Peyer's patch (tissue), 4 donors: Measurements from ENCODE around the gene TBXA2R. TPM values are rescaled to one million over a fixed set of nuclear protein-coding genes. Genes with fewer than 3 reads are reported as not detected.

Experiments
- DNase-seq, 3 donors: peaks; one replicate each; pipeline ENCODE4 v3.0.0-alpha.2; 2017 to 2019
- H3K27ac ChIP-seq, 4 donors: fragments of 200-600 bp; sonication (generic); one replicate each; pipeline ENCODE4 v1.5.1; 2016 to 2019
- H3K27me3 ChIP-seq, 2 donors: fragments of 200-600 bp; sonication (generic); one replicate each; pipeline ENCODE4 v1.5.1; 2019
- H3K36me3 ChIP-seq, 3 donors: fragments of 200-600 bp; sonication (generic); one replicate each; pipeline ENCODE4 v1.5.1; 2016 to 2019
- H3K4me1 ChIP-seq, 4 donors: fragments of 200-600 bp; sonication (generic); one replicate each; pipeline ENCODE4 v1.5.1; 2016 to 2019
- H3K4me3 ChIP-seq, 4 donors: fragments of 200-600 bp; sonication (generic); 1 replicate in 3 of 4; 2 replicates in 1 of 4; pipeline ENCODE4 v1.5.1; 2016 to 2019; ENCODE audit warnings: mild to moderate bottlenecking in 1 of 4
- H3K9me3 ChIP-seq, 4 donors: fragments of 200-600 bp; sonication (generic); one replicate each; pipeline ENCODE4 v1.5.1; 2016 to 2019; ENCODE audit warnings: mild to moderate bottlenecking in 1 of 4
- CTCF ChIP-seq, 6 experiments: fragments of 450-650 bp in 4 of 6; fragments of 200-600 bp in 2 of 6; sonication (generic) in 1 of 6; IDR thresholded peaks; one replicate each; pipeline ENCODE4 v1.5.1; 2017 to 2019; ENCODE audit warnings: antibody characterized with exemption in 6 of 6, mild to moderate bottlenecking in 3 of 6, moderate library complexity in 1 of 6
- POLR2A ChIP-seq, 2 donors: fragments of 450-650 bp; IDR thresholded peaks; one replicate each; pipeline ENCODE4 v1.5.1; 2017; ENCODE audit warnings: antibody characterized with exemption in 2 of 2, mild to moderate bottlenecking in 2 of 2, moderate library complexity in 2 of 2
- total RNA-seq, 4 donors: library from RNA; depleted of rRNA; stranded (reverse); fragments of >200 nt; gene quantifications; one replicate each; pipeline ENCODE4 v1.1.0, GENCODE V29; 2016

The TBXA2R gene
- total RNA-seq, 4 donors from 2014 or later = 0.80 to 5.0 (median 1.6) TPM; not detected in 1

GRCh38 chr19:3575260-3575741 is 31.4 kb downstream of the TBXA2R start:
- no peak for DNase-seq
- no peak for TF ChIP-seq POLR2A (IDR thresholded peaks at IDR 0.05)
- peak in 3 of 6 experiments; percentile 10 to 16 (median 14) for TF ChIP-seq CTCF (IDR thresholded peaks at IDR 0.05)
- no peak overlapping the region for H3K27ac ChIP-seq
- no peaks in the 10 kb centered on the region for H3K9me3 ChIP-seq
- H3K4me3 ChIP-seq = no peak overlapping the region
- no peaks in the 10 kb centered on the region for H3K27me3 ChIP-seq
- peaks cover 0 to 5% (median 0%) of the 10 kb centered on the region in 3 donors for H3K36me3 ChIP-seq
- H3K4me1 ChIP-seq = peaks cover 0 to 37% (median 8%) of the 10 kb centered on the region in 4 donors

DNA sequence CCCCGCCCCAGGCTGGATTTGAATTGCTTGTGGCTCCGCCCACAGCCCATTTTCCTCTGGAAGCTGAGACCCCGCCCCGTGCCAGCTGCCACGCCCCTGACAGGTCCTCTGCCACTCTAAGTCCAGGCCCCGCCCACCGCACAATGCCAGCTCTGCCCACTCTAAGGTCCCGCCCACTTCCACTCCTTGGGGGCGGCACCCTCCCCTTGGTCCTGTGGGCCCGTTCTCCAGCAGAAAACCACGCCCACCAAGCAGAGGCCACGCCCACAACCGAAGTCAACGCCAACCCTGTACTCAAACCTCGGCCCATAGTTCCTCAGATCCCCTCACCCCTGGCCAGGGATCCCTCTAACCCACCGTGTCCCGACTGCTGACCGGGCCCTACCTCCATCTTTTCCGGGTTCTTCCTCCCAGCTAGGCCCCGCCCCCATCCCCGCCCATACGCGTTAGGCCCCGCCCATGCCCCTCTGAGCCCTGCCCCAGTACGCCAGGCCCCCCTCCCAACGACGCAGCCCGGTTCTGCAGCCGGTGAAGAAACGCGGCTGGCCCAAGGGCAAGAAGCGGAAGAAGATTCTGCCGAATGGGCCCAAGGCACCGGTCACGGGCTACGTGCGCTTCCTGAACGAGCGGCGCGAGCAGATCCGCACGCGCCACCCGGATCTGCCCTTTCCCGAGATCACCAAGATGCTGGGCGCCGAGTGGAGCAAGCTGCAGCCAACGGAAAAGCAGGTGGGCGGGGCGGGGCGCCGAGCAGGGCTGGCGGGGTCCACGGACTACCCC is 32.6 kb downstream of the TBXA2R start:
- H3K4me3 ChIP-seq = peak overlapping the region; percentile 62 to 93 (median 74)
- H3K9me3 ChIP-seq = no peaks in the 10 kb centered on the region
- H3K27ac ChIP-seq = peak overlapping the region in 3 of 4 donors; percentile 82 to 91 (median 86)
- DNase-seq = peak; percentile 81 to 97 (median 95)
- TF ChIP-seq POLR2A (IDR thresholded peaks at IDR 0.05) (no peak), CTCF (IDR thresholded peaks at IDR 0.05) (no peak)
- no peaks in the 10 kb centered on the region for H3K27me3 ChIP-seq
- H3K4me1 ChIP-seq = peaks cover 0 to 43% (median 8%) of the 10 kb centered on the region in 4 donors
- H3K36me3 ChIP-seq = peaks cover 0 to 5% (median 0%) of the 10 kb centered on the region in 3 donors

DNA sequence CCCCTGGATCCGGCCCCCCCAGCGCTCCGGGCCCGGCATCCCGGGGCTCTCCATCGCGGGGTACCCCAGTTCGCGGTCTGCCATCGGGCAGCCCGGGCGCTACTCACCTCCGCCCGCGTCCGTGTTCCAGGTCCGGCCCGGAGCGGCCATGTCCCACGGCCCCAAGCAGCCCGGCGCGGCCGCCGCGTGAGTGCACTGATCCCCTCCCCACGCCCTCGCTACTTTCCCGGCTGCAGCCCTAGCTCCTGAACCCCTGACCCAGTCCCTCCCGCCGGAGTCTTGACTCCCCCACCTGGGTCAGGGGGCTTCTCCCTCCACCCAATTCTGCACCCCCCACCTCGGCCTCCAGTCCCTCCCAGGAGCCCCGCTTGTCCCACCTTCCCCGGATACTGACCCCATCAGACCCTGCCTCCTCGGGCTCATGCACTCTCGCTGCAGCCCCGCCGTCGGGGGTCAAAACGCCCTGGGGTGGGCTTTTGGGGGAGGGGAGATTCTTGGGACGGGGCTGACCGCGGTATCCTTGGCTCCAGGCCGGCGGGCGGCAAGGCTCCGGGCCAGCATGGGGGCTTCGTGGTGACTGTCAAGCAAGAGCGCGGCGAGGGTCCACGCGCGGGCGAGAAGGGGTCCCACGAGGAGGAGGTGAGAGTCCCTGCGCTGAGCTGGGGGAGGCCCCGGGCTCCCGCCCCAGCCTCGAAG is 33.4 kb downstream of the TBXA2R start:
- Histone ChIP-seq H3K36me3 (peaks cover 0 to 5% (median 0%) of the 10 kb centered on the region in 3 donors), H3K4me3 (peak overlapping the region; percentile 62 to 93 (median 74)), H3K27ac (peak overlapping the region; percentile 75 to 91 (median 84)), H3K9me3 (no peaks in the 10 kb centered on the region), H3K4me1 (peaks cover 0 to 45% (median 8%) of the 10 kb centered on the region in 4 donors), H3K27me3 (no peaks in the 10 kb centered on the region)
- no peak for TF ChIP-seq CTCF (IDR thresholded peaks at IDR 0.05)
- no peak for TF ChIP-seq POLR2A (IDR thresholded peaks at IDR 0.05)
- no peak for DNase-seq

GRCh38 chr19:3572855-3573161 is 33.9 kb downstream of the TBXA2R start, which contains the start of gene HMG20B:
HMG20B (plus strand) TSS chr19:3572944; CDS start chr19:3573310, 366 bp downstream.
- Histone ChIP-seq H3K9me3 (no peaks in the 10 kb centered on the region), H3K4me1 (peaks cover 0 to 41% (median 8%) of the 10 kb centered on the region in 4 donors), H3K36me3 (peaks cover 0 to 5% (median 0%) of the 10 kb centered on the region in 3 donors), H3K4me3 (peak within 1 kb of the TSS; percentile 62 to 93 (median 74)), H3K27ac (peak within 1 kb of the TSS; percentile 75 to 91 (median 84)), H3K27me3 (no peaks in the 10 kb centered on the region)
- DNase-seq = no peak
- TF ChIP-seq CTCF (IDR thresholded peaks at IDR 0.05) (no peak), POLR2A (IDR thresholded peaks at IDR 0.05) (peak in 1 of 2 donors; percentile 28)

DNA sequence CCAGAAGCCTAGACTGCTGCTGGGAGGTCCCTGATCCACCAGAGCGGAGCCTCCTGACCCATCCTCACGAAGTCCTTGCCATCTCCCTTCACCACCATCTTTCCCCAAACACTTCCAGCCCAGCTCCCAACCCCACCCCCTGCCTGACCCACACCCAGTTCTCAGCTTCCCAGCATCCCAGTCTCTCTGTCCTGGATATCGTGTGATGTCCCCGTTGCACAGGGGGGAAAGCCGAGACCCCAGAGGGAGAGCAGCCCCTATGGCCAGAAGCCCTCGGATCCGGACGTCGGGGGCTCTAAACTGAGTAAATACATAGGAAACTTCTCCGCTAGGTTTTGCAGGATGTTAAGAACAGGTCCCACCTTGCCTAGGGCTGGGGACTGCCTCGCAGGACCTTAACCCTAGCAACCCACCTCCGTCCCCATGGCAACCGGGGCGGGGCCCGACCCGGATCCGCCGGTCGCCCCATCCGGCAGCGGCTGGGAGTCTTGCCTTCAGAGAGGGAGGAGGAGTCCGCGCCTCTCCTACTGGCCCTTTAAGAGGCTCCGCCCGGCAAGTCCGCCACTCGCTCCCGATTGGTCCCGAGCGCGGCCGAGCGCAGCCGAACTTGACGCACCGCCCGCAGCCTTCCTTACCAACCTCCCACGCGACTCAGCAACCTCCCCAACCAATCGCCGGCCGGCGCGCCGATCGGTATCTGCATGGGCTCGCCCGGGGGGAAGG is 34.4 kb downstream of the TBXA2R start:
- H3K4me1 ChIP-seq = peaks cover 0 to 36% (median 8%) of the 10 kb centered on the region in 4 donors
- no peaks in the 10 kb centered on the region for H3K27me3 ChIP-seq
- H3K27ac ChIP-seq = peak overlapping the region; percentile 11 to 91 (median 69)
- H3K9me3 ChIP-seq = no peaks in the 10 kb centered on the region
- DNase-seq = peak; percentile 100
- peaks cover 0 to 5% (median 0%) of the 10 kb centered on the region in 3 donors for H3K36me3 ChIP-seq
- TF ChIP-seq POLR2A (IDR thresholded peaks at IDR 0.05) = no peak
- TF ChIP-seq CTCF (IDR thresholded peaks at IDR 0.05) = peak in 1 of 6 experiments; percentile 3
- peak overlapping the region; percentile 62 to 93 (median 74) for H3K4me3 ChIP-seq
